Activated CD4-positive, alpha-beta memory T cell treated with anti-CD3 and anti-CD28 coated beads for 36 hours (primary cell): ENCODE data around the gene ZNF683. TPM values are rescaled to one million over a fixed set of nuclear protein-coding genes. Genes with fewer than 3 reads are reported as not detected.

Experiments
- CTCF ChIA-PET: fragments of 350-600 bp; sonication (Branson Sonifier 250); formaldehyde crosslinking; loops from one replicate; lab custom pipeline; 2021; ENCODE audit warnings: antibody characterized with exemption, inconsistent platforms; lab: Charles Lee
- POLR2A ChIA-PET: fragments of 350-600 bp; sonication (Branson Sonifier 250); formaldehyde crosslinking; loops from one replicate; lab custom pipeline; 2021; ENCODE audit warnings: antibody characterized with exemption; lab: Charles Lee
- DNase-seq: peaks from one replicate; pipeline ENCODE4 v3.0.0-alpha.2; 2020
- H3K27ac Mint-ChIP-seq: one replicate; pipeline ENCODE4 v1.8.0; 2021; ENCODE audit warnings: mixed read lengths
- H3K27me3 Mint-ChIP-seq: one replicate; pipeline ENCODE4 v1.8.0; 2021; ENCODE audit warnings: mixed read lengths
- H3K36me3 Mint-ChIP-seq: one replicate; pipeline ENCODE4 v1.8.0; 2021; ENCODE audit warnings: mixed read lengths
- H3K4me1 Mint-ChIP-seq: one replicate; pipeline ENCODE4 v1.8.0; 2021; ENCODE audit warnings: low read depth, mixed read lengths
- H3K4me3 Mint-ChIP-seq: one replicate; pipeline ENCODE4 v1.8.0; 2021; ENCODE audit warnings: mild to moderate bottlenecking, mixed read lengths
- H3K9me3 Mint-ChIP-seq: one replicate; pipeline ENCODE4 v1.8.0; 2021; ENCODE audit warnings: mixed read lengths
- intact Hi-C: fragments of 100-400 bp; cut with micrococcal nuclease; formaldehyde crosslinking; loops from one replicate; pipeline ENCODE4 v1.15.1; 2023
- total RNA-seq, 2 experiments: library from RNA; stranded (reverse); gene quantifications; one replicate each; pipeline ENCODE4 v1.2.3, GENCODE V29; 2021

ZNF683 gene
- total RNA-seq, 2 experiments from 2014 or later, result not detected

- H3K9me3 Mint-ChIP-seq, result peaks cover 7% of the 10 kb centered on the region
- H3K36me3 Mint-ChIP-seq, result no peaks in the 10 kb centered on the region
- no peak for DNase-seq
- POLR2A ChIA-PET, result no interaction called here
- H3K27ac Mint-ChIP-seq, result no peak overlapping the region
- no peaks in the 10 kb centered on the region for H3K27me3 Mint-ChIP-seq
- CTCF ChIA-PET, result interaction anchor here (0.8 to 6.5 kb wide), 2 partner anchors 27 to 90 kb away, joined by 4 to 54 read pairs; partner anchors contain the start of gene SH3BGRL3
- H3K4me3 Mint-ChIP-seq, result no peak overlapping the region
- H3K4me1 Mint-ChIP-seq, result peaks cover 38% of the 10 kb centered on the region
- intact Hi-C loops, result no loop called here
Observed at GRCh38 chr1:26367441-26367840, 5.1 kb downstream of the ZNF683 start.

DNA sequence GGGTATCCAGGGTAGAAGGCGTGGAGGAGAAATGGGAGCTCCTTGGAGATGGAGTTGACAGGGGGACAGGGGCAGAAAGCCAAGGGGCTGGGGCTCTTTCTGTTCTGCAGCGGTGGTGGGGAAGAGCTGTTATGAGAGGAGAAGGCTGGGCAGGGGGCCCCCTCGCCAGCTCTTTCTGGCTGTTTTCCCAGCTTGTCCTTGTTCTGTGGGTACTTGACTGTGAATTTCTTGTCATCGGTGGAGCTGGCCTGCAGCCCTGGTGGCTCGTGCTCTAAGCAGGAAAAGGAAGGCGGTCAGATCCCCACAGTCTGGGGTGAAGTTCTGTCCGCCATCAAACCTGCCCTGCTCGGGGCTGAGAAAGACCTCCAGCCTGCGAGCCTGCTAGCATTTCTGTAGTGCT, 7.6 kb downstream of the ZNF683 start:
- H3K4me1 Mint-ChIP-seq, result peaks cover 36% of the 10 kb centered on the region
- POLR2A ChIA-PET, result no interaction called here
- peaks cover 7% of the 10 kb centered on the region for H3K27me3 Mint-ChIP-seq
- intact Hi-C loops, result loop anchor here (5.0 kb wide), 2 partner anchors 32 to 52 kb away; no protein-coding TSS in a partner anchor
- CTCF ChIA-PET, result interaction anchor here (0.7 to 6.5 kb wide), 17 partner anchors 9 to 467 kb away, joined by 3 to 54 read pairs (median 9); partner anchors contain the start of genes CD52, CEP85, SH3BGRL3 and ZNF593
- no peaks in the 10 kb centered on the region for H3K9me3 Mint-ChIP-seq
- DNase-seq, result no peak
- H3K36me3 Mint-ChIP-seq, result no peaks in the 10 kb centered on the region
- H3K4me3 Mint-ChIP-seq, result no peak overlapping the region
- no peak overlapping the region for H3K27ac Mint-ChIP-seq

- no peaks in the 10 kb centered on the region for H3K9me3 Mint-ChIP-seq
- peaks cover 7% of the 10 kb centered on the region for H3K27me3 Mint-ChIP-seq
- intact Hi-C loops, result loop anchor here (2.0 to 5.0 kb wide), 4 partner anchors 34 to 87 kb away; no protein-coding TSS in a partner anchor
- ChIA-PET POLR2A (interaction anchor here (0.9 to 1.4 kb wide), 2 partner anchors 15 to 53 kb away, joined by 3 read pairs; no protein-coding TSS in a partner anchor), CTCF (interaction anchor here (0.6 to 6.5 kb wide), 37 partner anchors 9 to 328 kb away, joined by 3 to 54 read pairs (median 5); partner anchors contain the start of genes CD52, CEP85, CRYBG2 and DHDDS)
- DNase-seq, result peak; percentile 91
- H3K36me3 Mint-ChIP-seq, result no peaks in the 10 kb centered on the region
- H3K4me1 Mint-ChIP-seq, result peaks cover 41% of the 10 kb centered on the region
- peak overlapping the region; percentile 58 for H3K27ac Mint-ChIP-seq
- H3K4me3 Mint-ChIP-seq, result peak overlapping the region; percentile 8
Observed at GRCh38 chr1:26363549-26364448, 8.8 kb downstream of the ZNF683 start.

DNA sequence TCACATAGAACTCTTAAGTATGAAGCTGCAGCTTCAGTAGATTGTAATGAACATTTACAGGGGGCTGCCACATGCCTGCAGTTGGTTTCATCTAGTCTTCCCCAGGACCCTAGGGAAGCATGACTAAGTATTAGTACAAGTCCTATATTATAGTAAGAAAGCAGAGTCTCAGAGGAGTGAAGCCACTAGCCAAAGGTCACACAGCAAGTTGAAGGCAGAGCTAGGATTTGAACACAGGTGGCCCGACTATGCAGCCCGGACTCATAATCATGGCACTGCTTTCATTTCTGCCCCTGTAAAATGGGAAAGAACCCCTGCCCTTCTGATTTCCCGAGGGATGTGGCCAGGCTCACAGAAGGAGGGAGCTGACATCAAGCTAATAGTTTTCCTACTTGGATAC, 10.2 kb downstream of the ZNF683 start:
- POLR2A ChIA-PET, result no interaction called here
- H3K36me3 Mint-ChIP-seq, result no peaks in the 10 kb centered on the region
- H3K27me3 Mint-ChIP-seq, result peaks cover 7% of the 10 kb centered on the region
- intact Hi-C loops, result loop anchor here (2.0 to 5.0 kb wide), 4 partner anchors 35 to 86 kb away; no protein-coding TSS in a partner anchor
- DNase-seq, result no peak
- no peak overlapping the region for H3K4me3 Mint-ChIP-seq
- H3K27ac Mint-ChIP-seq, result no peak overlapping the region
- H3K4me1 Mint-ChIP-seq, result peaks cover 41% of the 10 kb centered on the region
- no peaks in the 10 kb centered on the region for H3K9me3 Mint-ChIP-seq
- CTCF ChIA-PET, result interaction anchor here (0.7 to 6.5 kb wide), 9 partner anchors 8 to 193 kb away, joined by 3 to 54 read pairs (median 5); partner anchors contain the start of genes SH3BGRL3, ZNF593 and ZNF683

DNA sequence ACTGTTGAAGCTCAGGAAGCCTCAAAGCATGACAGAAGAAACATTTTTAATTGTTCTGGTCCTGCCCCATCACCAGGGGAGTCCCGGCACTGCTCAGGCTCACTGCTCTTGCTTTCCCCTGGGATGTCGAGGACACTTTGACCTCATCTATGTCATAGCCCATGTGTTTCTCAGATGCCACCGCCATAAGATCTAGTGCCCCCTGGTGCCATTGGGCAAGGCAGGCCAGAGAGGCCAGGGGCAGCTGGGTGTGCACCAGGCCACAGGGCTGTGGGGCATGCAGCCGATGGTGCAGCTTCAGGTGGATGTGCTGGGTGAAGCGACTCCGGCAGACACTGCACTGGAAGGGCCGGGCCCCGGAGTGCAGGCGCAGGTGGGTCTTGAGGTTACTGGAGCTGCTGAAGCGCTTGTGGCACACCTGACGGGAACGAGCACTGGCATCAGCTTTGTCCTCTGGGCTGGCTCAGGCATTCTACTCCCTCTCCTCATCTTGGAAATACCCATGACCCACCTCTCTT, 10.9 kb downstream of the ZNF683 start:
- peaks cover 41% of the 10 kb centered on the region for H3K4me1 Mint-ChIP-seq
- no peak overlapping the region for H3K27ac Mint-ChIP-seq
- H3K9me3 Mint-ChIP-seq, result no peaks in the 10 kb centered on the region
- no peak overlapping the region for H3K4me3 Mint-ChIP-seq
- no peak for DNase-seq
- ChIA-PET POLR2A (no interaction called here), CTCF (interaction anchor here (0.7 to 6.5 kb wide), 8 partner anchors 9 to 85 kb away, joined by 3 to 54 read pairs (median 14); partner anchors contain the start of genes SH3BGRL3 and ZNF683)
- no peaks in the 10 kb centered on the region for H3K36me3 Mint-ChIP-seq
- intact Hi-C loops, result loop anchor here (2.0 to 5.0 kb wide), 4 partner anchors 36 to 85 kb away; no protein-coding TSS in a partner anchor
- H3K27me3 Mint-ChIP-seq, result peaks cover 7% of the 10 kb centered on the region

GRCh38 chr1:26360807-26361604, 11.5 kb downstream of the ZNF683 start:
- POLR2A ChIA-PET, result interaction anchor here (0.5 kb wide), 1 partner anchor 98 kb away, joined by 3 read pairs; no protein-coding TSS in a partner anchor
- Mint-ChIP-seq H3K9me3 (no peaks in the 10 kb centered on the region), H3K4me3 (peak overlapping the region; percentile 61), H3K36me3 (no peaks in the 10 kb centered on the region), H3K27ac (no peak overlapping the region), H3K27me3 (peaks cover 7% of the 10 kb centered on the region), H3K4me1 (peaks cover 41% of the 10 kb centered on the region)
- no peak for DNase-seq
- intact Hi-C loops, result loop anchor here (5.0 kb wide), 2 partner anchors 36 to 56 kb away; no protein-coding TSS in a partner anchor
- CTCF ChIA-PET, result interaction anchor here (1.0 to 6.5 kb wide), 7 partner anchors 13 to 127 kb away, joined by 4 to 54 read pairs (median 24); partner anchors contain the start of genes CEP85, SH3BGRL3 and ZNF683

GRCh38 chr1:26359981-26360806, 12.4 kb downstream of the ZNF683 start:
- Mint-ChIP-seq H3K27ac (no peak overlapping the region), H3K4me1 (peaks cover 44% of the 10 kb centered on the region), H3K9me3 (no peaks in the 10 kb centered on the region), H3K27me3 (peaks cover 7% of the 10 kb centered on the region), H3K36me3 (no peaks in the 10 kb centered on the region), H3K4me3 (peak overlapping the region; percentile 61)
- intact Hi-C loops, result loop anchor here (2.0 to 5.0 kb wide), 3 partner anchors 37 to 57 kb away; no protein-coding TSS in a partner anchor
- peak; percentile 71 for DNase-seq
- POLR2A ChIA-PET, result interaction anchor here (0.5 to 1.3 kb wide), 2 partner anchors 57 to 98 kb away, joined by 3 read pairs; no protein-coding TSS in a partner anchor
- CTCF ChIA-PET, result interaction anchor here (0.5 to 5.5 kb wide), 7 partner anchors 14 to 126 kb away, joined by 3 to 48 read pairs (median 5); partner anchors contain the start of genes CEP85 and ZNF683

DNA sequence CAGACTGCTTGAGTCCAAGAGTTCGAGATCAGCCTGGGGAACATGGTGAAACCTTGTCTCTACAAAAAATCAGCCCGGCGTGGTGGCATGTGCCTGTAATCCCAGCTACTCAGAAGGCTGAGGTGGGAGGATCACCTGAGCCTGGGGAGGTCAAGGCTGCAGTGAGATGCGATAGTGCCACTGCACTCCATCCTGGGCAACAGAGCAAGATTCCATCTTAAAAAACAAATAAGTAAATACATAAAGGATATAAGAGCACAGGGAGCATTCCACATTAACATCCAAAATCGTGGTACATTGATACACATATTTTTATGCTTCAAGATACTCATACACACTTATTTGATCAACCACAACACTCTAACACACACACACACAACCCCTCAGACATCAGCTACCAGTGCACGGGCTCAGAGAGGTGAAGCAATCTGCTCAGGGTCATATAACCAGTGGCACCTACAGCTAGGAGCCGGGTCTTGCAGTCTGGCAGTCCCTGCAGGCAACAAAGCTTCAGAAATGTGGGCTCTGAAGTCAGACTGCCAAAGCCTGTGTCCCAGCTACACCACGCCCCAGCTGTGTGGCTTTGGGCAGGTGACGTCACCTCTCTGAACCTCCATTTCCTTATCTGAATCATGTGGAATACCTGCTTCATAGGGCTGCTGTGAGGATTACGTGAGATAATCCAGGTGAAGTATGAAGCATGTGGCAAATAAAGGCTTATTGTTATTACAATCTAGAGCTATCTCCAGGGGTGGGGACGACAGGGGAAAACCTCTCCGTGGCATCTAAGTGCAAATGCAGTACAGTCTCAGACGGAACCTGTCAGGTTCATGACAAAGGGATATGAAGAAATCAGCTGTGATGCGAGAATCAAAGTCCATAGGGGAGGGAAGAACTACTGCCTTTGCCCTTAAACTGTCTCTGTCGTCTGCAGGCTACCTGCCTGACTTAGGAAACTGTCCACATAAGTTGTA, 13.9 kb downstream of the ZNF683 start:
- DNase-seq, result peak; percentile 85
- H3K4me3 Mint-ChIP-seq, result peak overlapping the region; percentile 6
- ChIA-PET POLR2A (interaction anchor here (1.0 to 1.3 kb wide), 2 partner anchors 59 to 70 kb away, joined by 3 to 5 read pairs; no protein-coding TSS in a partner anchor), CTCF (interaction anchor here (0.7 to 5.5 kb wide), 13 partner anchors 12 to 189 kb away, joined by 3 to 27 read pairs (median 4); partner anchors contain the start of genes CEP85 and ZNF593)
- H3K4me1 Mint-ChIP-seq, result peaks cover 40% of the 10 kb centered on the region
- H3K9me3 Mint-ChIP-seq, result no peaks in the 10 kb centered on the region
- peaks cover 7% of the 10 kb centered on the region for H3K27me3 Mint-ChIP-seq
- no peak overlapping the region for H3K27ac Mint-ChIP-seq
- H3K36me3 Mint-ChIP-seq, result no peaks in the 10 kb centered on the region
- intact Hi-C loops, result loop anchor here (2.0 kb wide), 1 partner anchor 38 kb away; no protein-coding TSS in a partner anchor

DNA sequence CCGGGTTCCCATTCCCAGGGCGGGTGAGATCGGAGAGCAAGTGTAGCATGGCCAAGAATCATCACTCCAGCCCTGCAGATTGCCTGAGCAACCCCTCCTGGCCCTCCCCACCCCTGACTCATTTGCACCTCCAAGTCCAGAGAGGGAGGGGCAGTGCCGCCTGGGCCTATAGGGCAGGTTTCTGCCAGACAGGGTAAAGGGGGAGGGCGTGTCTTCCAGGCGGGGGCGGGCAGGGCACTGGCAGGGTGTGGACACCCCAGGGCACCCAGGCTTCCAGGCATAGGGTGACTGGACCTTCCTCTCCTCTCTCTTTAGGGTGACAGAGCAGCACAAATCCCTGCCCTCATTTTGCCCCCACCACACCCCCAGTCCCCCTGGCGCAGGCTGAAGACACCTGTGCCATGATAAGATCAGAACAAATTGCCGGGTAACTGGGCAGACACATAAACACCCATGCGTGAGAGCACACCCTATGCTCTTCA, 15.4 kb downstream of the ZNF683 start:
- Mint-ChIP-seq H3K36me3 (no peaks in the 10 kb centered on the region), H3K4me3 (no peak overlapping the region), H3K9me3 (no peaks in the 10 kb centered on the region), H3K27me3 (peaks cover 7% of the 10 kb centered on the region), H3K27ac (no peak overlapping the region), H3K4me1 (peaks cover 33% of the 10 kb centered on the region)
- ChIA-PET CTCF (interaction anchor here (5.5 kb wide), 1 partner anchor 60 kb away, joined by 27 read pairs; no protein-coding TSS in a partner anchor), POLR2A (no interaction called here)
- intact Hi-C loops, result no loop called here
- DNase-seq, result no peak
